ENCODE data around the gene SLC9A8.

SLC9A8 gene

DNA sequence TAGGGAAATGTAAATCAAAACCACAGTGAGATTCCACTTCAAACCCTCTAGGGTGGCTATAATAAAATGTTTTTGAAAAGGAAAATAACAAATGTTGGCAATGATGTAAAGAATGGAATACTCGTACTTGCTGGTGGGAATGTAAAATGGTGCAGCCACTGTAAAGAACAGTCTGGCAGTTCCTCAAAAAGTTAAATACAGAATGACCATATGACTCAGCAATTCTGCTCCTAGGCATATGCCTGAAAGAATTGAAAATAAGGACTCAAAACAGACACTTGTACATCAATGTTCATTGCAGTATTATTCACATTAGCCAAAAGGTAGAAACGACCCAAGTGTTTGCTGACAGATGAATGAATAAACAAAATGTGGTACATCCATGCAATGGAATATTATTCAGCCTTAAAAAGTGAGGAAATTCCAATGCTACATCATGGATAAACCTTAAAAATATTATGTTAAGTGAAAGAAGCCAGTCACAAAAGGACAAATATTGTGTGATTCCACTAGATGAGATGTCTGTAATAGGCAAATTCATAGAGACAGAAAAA lies 113.3 kb downstream of the SLC9A8 start:
- no peaks in the 10 kb centered on the region for H3K36me3 Mint-ChIP-seq (ENCODE audit: low read depth)
- no peaks in the 10 kb centered on the region for H3K9me3 Mint-ChIP-seq
- no peaks in the 10 kb centered on the region for H3K27me3 Mint-ChIP-seq
- no peak overlapping the region for H3K4me3 Mint-ChIP-seq
- peaks cover 8% of the 10 kb centered on the region for H3K4me1 Mint-ChIP-seq (ENCODE audit: low read depth)
- no peak for DNase-seq
- no peak overlapping the region for H3K27ac Mint-ChIP-seq

DNA sequence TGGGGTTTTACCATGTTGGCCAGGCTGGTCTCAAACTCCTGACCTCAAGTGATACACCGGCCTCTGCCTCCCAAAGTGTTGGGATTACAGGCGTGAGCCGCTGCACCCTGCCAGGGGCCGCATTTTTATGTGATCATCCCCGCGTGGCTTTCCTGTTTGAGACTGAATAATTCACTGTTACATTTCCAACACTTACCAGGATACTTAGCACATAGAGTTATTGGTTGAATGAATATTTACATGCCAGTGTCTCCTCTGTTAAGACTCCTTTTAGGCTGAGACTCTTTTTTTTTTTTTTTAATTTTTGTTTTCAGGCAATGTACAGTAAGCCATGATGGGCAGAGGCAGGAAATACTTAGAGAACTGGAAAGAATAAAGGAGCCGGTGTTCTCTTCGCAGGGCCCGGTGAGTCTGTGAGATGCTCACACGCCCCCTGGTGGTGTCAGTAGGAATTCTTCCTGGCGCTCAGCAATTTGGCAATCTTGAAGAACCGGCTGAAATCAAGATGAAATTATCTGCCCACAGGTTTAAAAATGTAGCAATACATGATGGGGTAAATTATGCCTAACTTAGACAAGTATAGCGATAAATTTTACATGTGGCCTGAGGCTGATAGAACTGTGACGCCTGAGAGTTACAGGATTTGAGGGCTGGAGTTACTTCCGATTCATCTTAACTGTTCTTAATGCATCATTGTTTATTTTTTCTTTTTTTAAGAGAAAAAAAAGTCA lies 115.9 kb downstream of the SLC9A8 start:
- H3K4me3 Mint-ChIP-seq: peak overlapping the region; percentile 27
- no peaks in the 10 kb centered on the region for H3K27me3 Mint-ChIP-seq
- H3K36me3 Mint-ChIP-seq (ENCODE audit: low read depth): no peaks in the 10 kb centered on the region
- H3K27ac Mint-ChIP-seq: peak overlapping the region; percentile 55
- H3K9me3 Mint-ChIP-seq: no peaks in the 10 kb centered on the region
- peaks cover 8% of the 10 kb centered on the region for H3K4me1 Mint-ChIP-seq (ENCODE audit: low read depth)
- DNase-seq: peak; percentile 84

DNA sequence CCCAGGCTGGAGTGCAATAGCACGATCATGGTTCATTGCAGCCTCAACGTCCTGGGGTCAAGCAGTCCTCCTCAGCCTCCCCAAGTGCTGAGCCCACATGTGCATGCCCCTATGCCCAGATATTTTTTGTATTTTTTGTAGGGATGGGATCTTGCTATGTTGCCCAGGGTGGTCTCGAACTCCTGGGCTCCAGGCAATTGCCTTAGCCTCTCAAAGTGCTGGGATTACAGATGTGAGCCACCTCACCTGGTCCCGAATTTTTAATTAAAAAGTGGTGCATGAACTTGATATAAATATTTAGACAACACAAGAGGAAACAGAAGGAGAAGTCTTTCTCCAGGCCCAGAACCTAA lies 116.5 kb downstream of the SLC9A8 start:
- Mint-ChIP-seq H3K9me3 (no peaks in the 10 kb centered on the region), H3K27ac (no peak overlapping the region), H3K36me3 (ENCODE audit: low read depth) (no peaks in the 10 kb centered on the region)

DNA sequence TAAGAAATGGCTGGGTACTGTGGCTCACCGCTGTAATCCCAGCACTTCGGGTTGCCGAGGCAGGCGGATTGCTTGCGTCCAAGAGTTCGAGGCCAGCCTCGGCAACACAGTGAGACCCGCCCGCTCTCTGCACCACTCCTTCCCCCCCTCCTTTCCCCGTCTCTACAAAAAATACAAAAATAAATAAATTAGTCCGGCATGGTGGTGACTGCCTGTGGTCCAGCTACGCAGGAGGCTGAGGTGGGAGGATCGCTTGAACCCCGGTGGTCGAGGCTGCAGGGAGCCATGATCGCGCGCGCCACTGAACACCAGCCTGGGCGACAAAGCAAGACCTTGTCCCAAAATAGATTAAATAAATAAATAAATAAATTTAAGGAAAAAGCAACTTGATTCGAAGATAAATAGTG lies 123.1 kb downstream of the SLC9A8 start:
- Mint-ChIP-seq H3K9me3 (no peaks in the 10 kb centered on the region), H3K27me3 (no peaks in the 10 kb centered on the region), H3K4me3 (peak overlapping the region; percentile 94), H3K27ac (peak overlapping the region; percentile 59), H3K36me3 (ENCODE audit: low read depth) (peaks cover 36% of the 10 kb centered on the region), H3K4me1 (ENCODE audit: low read depth) (peaks cover 34% of the 10 kb centered on the region)
- DNase-seq: no peak

More for the DNA sequence above, 116.5 kb downstream of the SLC9A8 start:
- DNase-seq: no peak
- peaks cover 10% of the 10 kb centered on the region for H3K4me1 Mint-ChIP-seq (ENCODE audit: low read depth)
- no peak overlapping the region for H3K4me3 Mint-ChIP-seq
- H3K27me3 Mint-ChIP-seq: no peaks in the 10 kb centered on the region

DNA sequence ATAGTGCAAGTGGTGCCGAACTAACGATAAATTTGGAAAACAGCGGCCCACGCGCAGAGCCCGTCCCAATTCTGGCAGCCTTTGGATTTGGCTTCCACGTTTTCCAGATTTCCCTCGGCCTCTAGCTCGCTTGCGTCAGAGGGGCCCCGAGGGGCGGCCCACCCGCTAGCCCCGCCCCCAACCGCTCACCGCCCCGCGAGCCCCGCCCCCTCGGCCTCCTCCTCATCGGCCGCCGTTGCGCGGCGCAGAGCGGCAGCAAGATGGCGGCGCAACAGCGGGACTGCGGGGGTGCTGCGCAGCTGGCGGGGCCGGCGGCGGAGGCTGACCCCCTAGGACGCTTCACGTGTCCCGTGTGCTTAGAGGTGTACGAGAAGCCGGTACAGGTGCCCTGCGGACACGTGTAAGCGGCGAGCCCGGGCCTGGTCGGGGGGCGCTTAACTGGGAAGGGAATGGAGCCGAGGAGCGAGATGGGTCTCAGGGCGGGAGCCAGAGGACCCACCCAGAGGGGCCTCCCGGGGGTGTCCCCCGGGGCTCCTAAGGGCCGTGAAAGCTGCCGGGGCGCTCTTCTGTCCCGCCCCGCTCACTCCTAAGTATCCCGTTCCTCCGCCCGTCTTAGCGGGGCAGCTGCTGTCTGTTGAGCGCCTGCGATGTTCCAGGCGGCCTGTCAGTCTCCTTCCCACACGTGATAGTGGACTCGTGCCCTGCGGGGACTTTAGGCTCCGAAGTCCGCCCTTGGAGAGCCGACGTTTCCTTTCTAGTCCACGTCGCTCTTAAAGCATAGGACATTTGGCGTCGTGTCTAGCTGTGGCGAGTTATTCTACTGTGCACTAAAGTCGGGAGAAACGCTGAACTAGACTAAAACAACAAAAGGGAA lies 123.8 kb downstream of the SLC9A8 start, which contains the start of gene RNF114:
Gene RNF114 (plus strand): TSS at position 245 of the 874 bp plus-strand sequence. CDS start 16 bp downstream, at position 261.
- H3K9me3 Mint-ChIP-seq: no peaks in the 10 kb centered on the region
- H3K4me1 Mint-ChIP-seq (ENCODE audit: low read depth): peaks cover 40% of the 10 kb centered on the region
- no peaks in the 10 kb centered on the region for H3K27me3 Mint-ChIP-seq
- peak; percentile 94 for DNase-seq
- peak within 1 kb of the TSS; percentile 94 for H3K4me3 Mint-ChIP-seq
- peak within 1 kb of the TSS; percentile 93 for H3K27ac Mint-ChIP-seq
- H3K36me3 Mint-ChIP-seq (ENCODE audit: low read depth): peaks cover 43% of the 10 kb centered on the region

DNA sequence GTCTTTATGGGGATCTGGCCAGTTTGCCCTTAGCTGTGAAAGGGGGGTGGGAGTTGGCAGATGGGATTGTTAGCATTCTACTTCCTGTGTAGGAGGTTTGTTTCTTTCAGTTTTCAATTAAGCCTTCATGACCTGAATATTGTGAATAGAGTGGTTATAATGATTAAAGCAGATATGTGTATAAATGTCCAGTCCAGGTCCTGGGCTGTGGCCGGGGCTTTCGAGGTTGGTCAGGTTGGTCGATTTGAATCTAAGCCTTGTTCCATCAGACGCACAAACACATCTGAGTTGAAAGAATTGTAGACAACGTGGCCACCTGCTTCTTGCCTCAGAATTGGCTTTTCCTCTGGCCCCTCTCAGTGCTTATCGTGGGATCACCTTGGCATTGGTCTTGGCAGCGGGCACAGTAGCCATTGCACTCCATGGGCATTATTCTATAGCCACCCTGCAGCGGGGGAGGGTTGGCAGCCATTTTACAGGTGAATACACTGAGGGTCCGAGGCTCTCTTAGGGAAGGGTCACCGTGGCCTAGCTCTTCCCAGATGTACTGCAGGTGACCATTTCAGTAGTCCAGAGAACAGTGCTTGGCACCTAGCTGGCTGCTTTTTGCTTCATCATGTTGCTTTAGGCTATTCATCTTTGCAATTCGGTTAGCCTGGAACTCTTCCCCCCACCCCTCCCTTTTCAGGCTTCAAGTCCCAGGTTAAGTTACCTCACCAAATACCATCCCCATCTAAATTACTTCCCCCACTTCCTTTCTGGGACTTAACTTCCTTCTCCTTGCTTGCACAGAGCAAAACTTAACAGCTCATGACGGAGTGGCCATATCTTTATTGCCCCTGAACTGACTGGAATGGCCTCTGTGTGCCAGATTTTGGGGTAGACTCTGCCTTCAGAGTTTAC lies 124.7 kb downstream of the SLC9A8 start:
- no peaks in the 10 kb centered on the region for H3K9me3 Mint-ChIP-seq
- H3K36me3 Mint-ChIP-seq (ENCODE audit: low read depth): peaks cover 52% of the 10 kb centered on the region
- H3K4me3 Mint-ChIP-seq: peak overlapping the region; percentile 94
- peaks cover 42% of the 10 kb centered on the region for H3K4me1 Mint-ChIP-seq (ENCODE audit: low read depth)
- DNase-seq: no peak
- peak overlapping the region; percentile 93 for H3K27ac Mint-ChIP-seq
- no peaks in the 10 kb centered on the region for H3K27me3 Mint-ChIP-seq

DNA sequence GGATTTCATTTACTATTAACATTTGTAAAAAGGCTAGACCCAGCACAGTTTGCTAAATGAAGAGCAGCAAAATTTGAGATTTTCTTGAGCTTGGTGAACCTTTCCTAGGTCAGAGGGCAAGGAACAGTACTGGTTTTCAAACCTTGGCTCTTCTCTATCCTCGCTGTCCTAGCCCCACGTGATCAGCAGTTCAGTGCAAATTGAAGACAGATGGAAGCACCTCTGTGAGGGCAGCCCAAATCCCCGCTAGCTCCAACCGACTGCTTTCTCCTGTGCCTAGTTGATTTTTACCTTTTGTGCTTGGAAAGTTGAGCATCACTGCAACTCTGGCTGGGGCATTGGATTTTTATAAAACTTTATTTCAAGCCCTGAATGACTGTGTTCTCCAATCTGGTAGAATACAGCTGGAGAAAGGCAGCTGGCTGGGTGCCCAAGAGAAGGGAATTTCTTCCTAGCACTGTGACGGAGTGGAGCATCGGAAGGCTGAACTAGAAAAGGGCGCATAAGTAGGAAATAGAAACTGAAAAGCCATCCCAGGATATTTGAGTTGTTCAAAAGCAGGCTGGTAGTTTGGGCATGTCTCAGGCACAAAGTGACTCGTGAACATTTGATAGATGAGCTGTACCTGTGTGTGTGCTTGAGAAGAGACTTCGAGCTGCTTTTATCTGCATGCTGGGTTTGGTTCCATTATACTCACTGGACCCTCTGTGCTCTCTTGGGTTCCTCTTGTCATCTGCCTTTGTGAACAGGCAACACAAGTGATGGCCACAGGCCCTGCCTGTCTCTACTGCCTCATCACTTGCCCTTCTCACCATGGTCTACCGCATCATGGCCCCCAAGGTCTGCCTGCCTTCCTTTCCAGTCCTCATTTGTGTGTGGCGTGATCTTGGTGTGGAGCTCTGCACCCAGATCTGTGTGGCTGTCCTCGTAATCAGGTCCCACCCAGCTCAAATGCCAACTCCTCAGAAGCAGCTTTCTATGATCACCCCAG lies 125.8 kb downstream of the SLC9A8 start:
- peak overlapping the region; percentile 76 for H3K27ac Mint-ChIP-seq
- no peaks in the 10 kb centered on the region for H3K9me3 Mint-ChIP-seq
- peaks cover 64% of the 10 kb centered on the region for H3K36me3 Mint-ChIP-seq (ENCODE audit: low read depth)
- no peak for DNase-seq
- H3K4me1 Mint-ChIP-seq (ENCODE audit: low read depth): peaks cover 47% of the 10 kb centered on the region
- H3K27me3 Mint-ChIP-seq: no peaks in the 10 kb centered on the region
- peak overlapping the region; percentile 94 for H3K4me3 Mint-ChIP-seq

DNA sequence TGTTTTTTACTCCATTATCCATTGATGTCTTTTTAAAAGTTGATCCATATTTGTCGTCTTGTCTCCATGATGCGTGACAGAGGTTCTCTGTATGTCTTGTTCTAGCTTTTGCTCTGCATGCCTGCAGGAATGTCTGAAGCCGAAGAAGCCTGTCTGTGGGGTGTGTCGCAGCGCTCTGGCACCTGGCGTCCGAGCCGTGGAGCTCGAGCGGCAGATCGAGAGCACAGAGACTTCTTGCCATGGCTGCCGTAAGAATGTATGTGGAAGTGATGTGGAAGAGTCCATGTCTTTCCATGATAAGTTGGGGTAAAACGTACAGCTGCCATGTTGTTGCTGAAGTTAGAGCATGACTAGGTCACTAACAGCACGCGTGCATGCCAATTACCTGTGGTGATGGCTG lies 128.8 kb downstream of the SLC9A8 start:
- H3K27ac Mint-ChIP-seq: peak overlapping the region; percentile 35
- peaks cover 91% of the 10 kb centered on the region for H3K36me3 Mint-ChIP-seq (ENCODE audit: low read depth)

More for the DNA sequence above, 128.8 kb downstream of the SLC9A8 start:
- Mint-ChIP-seq H3K27me3 (no peaks in the 10 kb centered on the region), H3K9me3 (no peaks in the 10 kb centered on the region), H3K4me3 (no peak overlapping the region), H3K4me1 (ENCODE audit: low read depth) (peaks cover 50% of the 10 kb centered on the region)
- DNase-seq: no peak

All from activated T-cell treated with anti-CD3 and anti-CD28 coated beads, Interleukin-2, amount 50 U/mL, for 24 hours (primary cell).